Measurements from ENCODE around the gene ANKRD18A.

ANKRD18A gene

DNA sequence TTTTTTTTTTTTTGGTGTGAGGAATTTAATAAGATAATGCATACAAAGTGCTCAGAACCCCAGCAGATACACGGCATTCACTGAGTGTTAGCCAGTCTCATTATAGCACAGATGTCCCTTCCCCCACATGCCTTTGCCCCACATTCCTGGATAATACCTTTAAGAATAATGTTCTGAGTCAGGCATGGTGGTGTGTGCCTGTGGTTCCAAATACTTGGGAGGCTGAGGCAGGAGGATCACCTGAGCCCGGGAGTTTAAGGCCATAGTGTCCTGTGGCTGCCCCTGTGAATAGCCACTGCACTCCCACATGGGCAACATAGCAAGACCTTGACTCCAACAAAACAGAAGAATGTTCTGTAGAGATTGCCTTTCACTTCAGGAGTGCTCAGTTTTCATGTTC is 24.2 kb upstream of the ANKRD18A start:
- FAIRE-seq (no peak), DNase-seq (ENCODE audit: insufficient read length) (no peak)
- no peak for TF ChIP-seq POLR2AphosphoS5 (IDR thresholded peaks at IDR 0.05; ENCODE audit: low read depth, low read length)
- no peak for TF ChIP-seq POLR2A (IDR thresholded peaks at IDR 0.05; ENCODE audit: low read depth, low read length)

GRCh38 chr9:38643815-38644173 is 23.4 kb upstream of the ANKRD18A start:
- TF ChIP-seq POLR2A (IDR thresholded peaks at IDR 0.05; ENCODE audit: low read depth, low read length): no peak
- DNase-seq (ENCODE audit: insufficient read length) (no peak), FAIRE-seq (no peak)

GRCh38 chr9:38642951-38643814 is 22.8 kb upstream of the ANKRD18A start:
- DNase-seq (ENCODE audit: insufficient read length) (no peak), FAIRE-seq (no peak)
- TF ChIP-seq POLR2AphosphoS5 (IDR thresholded peaks at IDR 0.05; ENCODE audit: low read depth, low read length) (no peak), TAF1 (IDR thresholded peaks at IDR 0.05; ENCODE audit: borderline replicate concordance, low read depth, low read length) (no peak), POLR2A (IDR thresholded peaks at IDR 0.05; ENCODE audit: low read depth, low read length) (no peak)

- DNase-seq (ENCODE audit: insufficient read length) (no peak), FAIRE-seq (no peak)
- TF ChIP-seq POLR2A (IDR thresholded peaks at IDR 0.05; ENCODE audit: low read depth, low read length): no peak
- no peak for TF ChIP-seq TAF1 (IDR thresholded peaks at IDR 0.05; ENCODE audit: borderline replicate concordance, low read depth, low read length)
- no peak for TF ChIP-seq POLR2AphosphoS5 (IDR thresholded peaks at IDR 0.05; ENCODE audit: low read depth, low read length)
Observed at GRCh38 chr9:38641985-38642864, 21.8 kb upstream of the ANKRD18A start.

DNA sequence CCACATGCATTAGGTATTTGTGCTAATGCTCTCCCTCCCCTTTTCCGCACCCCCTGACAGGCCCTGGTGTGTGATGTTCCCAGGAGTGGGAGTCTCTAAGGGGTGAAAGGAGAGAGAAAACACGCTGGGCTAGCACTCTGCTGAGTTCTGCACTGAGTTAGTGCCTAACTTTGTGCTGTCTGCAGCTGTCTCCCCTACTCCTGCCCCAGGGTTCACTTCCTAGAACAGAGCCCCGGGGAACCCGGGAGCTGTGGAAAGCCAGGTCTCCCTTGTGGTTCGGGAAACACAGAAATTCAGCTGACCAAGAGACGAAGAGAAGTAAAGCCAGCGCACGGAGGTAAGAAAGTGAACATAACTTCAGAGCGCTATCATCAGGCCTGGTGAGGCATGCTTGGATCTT is 20.7 kb upstream of the ANKRD18A start:
- TF ChIP-seq POLR2A (IDR thresholded peaks at IDR 0.05; ENCODE audit: low read depth, low read length): no peak
- TF ChIP-seq POLR2AphosphoS5 (IDR thresholded peaks at IDR 0.05; ENCODE audit: low read depth, low read length): no peak
- no peak for TF ChIP-seq TAF1 (IDR thresholded peaks at IDR 0.05; ENCODE audit: borderline replicate concordance, low read depth, low read length)
- DNase-seq (ENCODE audit: insufficient read length) (no peak), FAIRE-seq (no peak)

DNA sequence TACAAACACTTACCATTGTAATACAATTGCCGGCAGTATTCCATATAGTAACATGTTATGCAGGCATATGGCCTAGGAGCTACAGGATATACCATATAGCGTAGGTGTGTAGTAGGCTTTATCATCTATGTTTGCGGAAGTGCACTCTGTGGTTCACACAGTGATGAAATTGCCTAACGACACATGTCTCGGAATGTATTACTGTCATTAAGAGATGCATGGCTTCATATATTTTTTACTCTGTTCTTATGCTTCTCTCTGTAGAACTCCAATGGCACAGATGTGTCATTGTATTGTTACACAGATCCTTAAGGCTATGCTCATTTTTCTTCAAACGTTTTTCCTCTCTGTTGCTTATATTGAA is 19.2 kb upstream of the ANKRD18A start:
- FAIRE-seq (no peak), DNase-seq (ENCODE audit: insufficient read length) (no peak)
- TF ChIP-seq POLR2A (IDR thresholded peaks at IDR 0.05; ENCODE audit: low read depth, low read length) (no peak), TAF1 (IDR thresholded peaks at IDR 0.05; ENCODE audit: borderline replicate concordance, low read depth, low read length) (no peak), POLR2AphosphoS5 (IDR thresholded peaks at IDR 0.05; ENCODE audit: low read depth, low read length) (no peak)

- FAIRE-seq: no peak
- TF ChIP-seq POLR2AphosphoS5 (IDR thresholded peaks at IDR 0.05; ENCODE audit: low read depth, low read length) (no peak), TAF1 (IDR thresholded peaks at IDR 0.05; ENCODE audit: borderline replicate concordance, low read depth, low read length) (no peak), POLR2A (IDR thresholded peaks at IDR 0.05; ENCODE audit: low read depth, low read length) (no peak)
- DNase-seq (ENCODE audit: insufficient read length): no peak
Observed at GRCh38 chr9:38638881-38639576, 18.6 kb upstream of the ANKRD18A start.

DNA sequence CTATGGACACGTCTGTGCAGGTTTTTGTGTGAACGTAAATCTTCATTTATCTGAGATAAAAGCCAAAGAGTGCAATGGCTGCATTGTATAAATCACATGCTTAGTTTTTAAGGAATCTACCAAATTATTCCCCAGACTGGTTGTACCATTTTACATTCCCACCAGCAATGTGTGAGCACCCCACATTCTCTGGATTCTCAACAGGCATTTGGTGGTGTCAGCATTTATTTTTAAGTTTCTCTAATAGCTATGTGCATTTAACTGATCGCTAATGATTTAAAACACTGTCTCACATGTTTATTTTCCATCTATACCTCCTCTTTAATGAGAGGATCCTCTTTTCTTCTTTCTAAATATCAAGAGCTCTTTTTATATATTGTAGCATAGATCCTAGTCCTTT is 13.9 kb upstream of the ANKRD18A start:
- DNase-seq (ENCODE audit: insufficient read length): no peak
- TF ChIP-seq POLR2AphosphoS5 (IDR thresholded peaks at IDR 0.05; ENCODE audit: low read depth, low read length) (no peak), POLR2A (IDR thresholded peaks at IDR 0.05; ENCODE audit: low read depth, low read length) (no peak), TAF1 (IDR thresholded peaks at IDR 0.05; ENCODE audit: borderline replicate concordance, low read depth, low read length) (no peak)
- FAIRE-seq: no peak

DNA sequence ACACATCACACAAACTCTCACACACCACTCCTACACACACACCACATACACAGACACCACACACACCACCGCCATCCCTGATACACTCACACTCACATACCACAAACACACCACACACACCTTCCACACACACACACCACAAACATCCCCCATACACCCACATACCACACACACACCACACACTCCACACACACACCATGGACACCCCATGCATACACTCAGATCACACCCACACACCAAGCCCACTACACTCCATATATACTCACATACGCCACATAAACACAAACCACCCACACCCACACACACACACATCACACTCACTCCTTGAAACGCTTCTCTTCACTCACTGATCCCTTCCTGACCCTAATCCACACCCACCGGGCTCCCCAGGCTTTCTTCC is 9.1 kb upstream of the ANKRD18A start:
- TF ChIP-seq POLR2A (IDR thresholded peaks at IDR 0.05; ENCODE audit: low read depth, low read length): no peak
- TF ChIP-seq TAF1 (IDR thresholded peaks at IDR 0.05; ENCODE audit: borderline replicate concordance, low read depth, low read length): no peak
- TF ChIP-seq POLR2AphosphoS5 (IDR thresholded peaks at IDR 0.05; ENCODE audit: low read depth, low read length): no peak
- no peak for DNase-seq (ENCODE audit: insufficient read length)
- FAIRE-seq: peak; percentile 33

- TF ChIP-seq POLR2AphosphoS5 (IDR thresholded peaks at IDR 0.05; ENCODE audit: low read depth, low read length): no peak
- TF ChIP-seq POLR2A (IDR thresholded peaks at IDR 0.05; ENCODE audit: low read depth, low read length): no peak
- no peak for TF ChIP-seq TAF1 (IDR thresholded peaks at IDR 0.05; ENCODE audit: borderline replicate concordance, low read depth, low read length)
- FAIRE-seq (no peak), DNase-seq (ENCODE audit: insufficient read length) (no peak)
Observed at GRCh38 chr9:38626006-38626405, 5.6 kb upstream of the ANKRD18A start.

- no peak for FAIRE-seq
- DNase-seq (ENCODE audit: insufficient read length): no peak
Observed at GRCh38 chr9:38622951-38623350, 2.6 kb upstream of the ANKRD18A start.

More at GRCh38 chr9:38622951-38623350, 2.6 kb upstream of the ANKRD18A start:
- no peak for TF ChIP-seq POLR2A (IDR thresholded peaks at IDR 0.05; ENCODE audit: low read depth, low read length)
- no peak for TF ChIP-seq TAF1 (IDR thresholded peaks at IDR 0.05; ENCODE audit: borderline replicate concordance, low read depth, low read length)
- no peak for TF ChIP-seq POLR2AphosphoS5 (IDR thresholded peaks at IDR 0.05; ENCODE audit: low read depth, low read length)
